SU-DHL-6 (cell line): ENCODE measurements around the gene ZBTB42.

ENCODE experiments used
- H2AFZ ChIP-seq: fragments of 200-600 bp; sonication (generic); 2 replicates; pipeline ENCODE4 v1.6.1; 2014; ENCODE audit warnings: low read depth, mild to moderate bottlenecking, moderate library complexity, mixed read lengths, antibody characterized with exemption, low read length; ENCODE audit not compliant: severe bottlenecking
- H3F3A ChIP-seq: fragments of 200-600 bp; shearing (Covaris generic); 2 replicates; pipeline ENCODE4 v1.6.0; 2016; ENCODE audit warnings: antibody characterized with exemption, mild to moderate bottlenecking; ENCODE audit not compliant: insufficient read depth
- H3K27ac ChIP-seq: fragments of 200-600 bp; sonication (generic); 2 replicates; pipeline ENCODE4 v1.5.1; 2016; ENCODE audit warnings: low read depth, mild to moderate bottlenecking, low read length, moderate library complexity, mixed read lengths
- H3K27me3 ChIP-seq: fragments of 200-600 bp; sonication (generic), shearing (Covaris generic); 2 replicates; pipeline ENCODE4 v1.6.0; 2014; ENCODE audit warnings: mild to moderate bottlenecking, low read length
- H3K36me3 ChIP-seq: fragments of 200-600 bp; sonication (generic); 2 replicates; pipeline ENCODE4 v1.6.1; 2014; ENCODE audit warnings: mild to moderate bottlenecking, low read length, mixed read lengths
- H3K4me2 ChIP-seq: fragments of 300-600, 200-600 bp; shearing (Covaris generic), sonication (generic); 2 replicates; pipeline ENCODE4 v1.6.0; 2014; ENCODE audit warnings: low read length, low read depth, mild to moderate bottlenecking; ENCODE audit not compliant: poor library complexity, severe bottlenecking
- H3K4me3 ChIP-seq: fragments of 200-600 bp; sonication (generic); 2 replicates; pipeline ENCODE4 v1.5.1; 2014; ENCODE audit warnings: antibody characterized with exemption, low read length, mild to moderate bottlenecking, mixed read lengths; ENCODE audit not compliant: insufficient read depth, poor library complexity, severe bottlenecking
- H3K79me2 ChIP-seq: fragments of 200-600 bp; sonication (generic); 2 replicates; pipeline ENCODE4 v1.6.1; 2014; ENCODE audit warnings: mild to moderate bottlenecking, low read length, moderate library complexity; ENCODE audit not compliant: insufficient read depth
- H3K9ac ChIP-seq: fragments of 200-600 bp; sonication (generic); 2 replicates; pipeline ENCODE4 v1.7.0; 2014; ENCODE audit warnings: mild to moderate bottlenecking, low read length
- H3K9me2 ChIP-seq: fragments of 200-600 bp; sonication (generic); replicated peaks from 2 replicates; pipeline ENCODE4 v1.6.1; 2014; ENCODE audit warnings: low read length; ENCODE audit not compliant: insufficient read depth
- H3K9me3 ChIP-seq: fragments of 200-600 bp; sonication (generic); 2 replicates; pipeline ENCODE4 v1.6.1; 2014; ENCODE audit warnings: low read length, mixed read lengths; ENCODE audit not compliant: insufficient read depth
- H4K20me1 ChIP-seq: fragments of 200-600 bp; sonication (generic); 2 replicates; pipeline ENCODE4 v1.6.1; 2014; ENCODE audit warnings: low read depth, mild to moderate bottlenecking, antibody characterized with exemption, low read length, moderate library complexity, mixed read lengths
- EZH2phosphoT487 ChIP-seq: fragments of 200-600 bp; sonication (generic), shearing (Covaris generic); conservative IDR thresholded peaks from 2 replicates; pipeline ENCODE4 v1.6.1; 2018; ENCODE audit warnings: mild to moderate bottlenecking, antibody characterized with exemption, low read length, moderate library complexity, mixed read lengths
- TF ChIP-seq, protein P1 (sequence below): fragments of 200-600 bp; sonication (generic); IDR thresholded peaks from one replicate; pipeline ENCODE4 v1.5.1; 2017; ENCODE audit warnings: antibody characterized with exemption, mild to moderate bottlenecking, low read length, moderate library complexity; ENCODE audit not compliant: insufficient read depth, poor library complexity, severe bottlenecking

ZBTB42 gene

DNA sequence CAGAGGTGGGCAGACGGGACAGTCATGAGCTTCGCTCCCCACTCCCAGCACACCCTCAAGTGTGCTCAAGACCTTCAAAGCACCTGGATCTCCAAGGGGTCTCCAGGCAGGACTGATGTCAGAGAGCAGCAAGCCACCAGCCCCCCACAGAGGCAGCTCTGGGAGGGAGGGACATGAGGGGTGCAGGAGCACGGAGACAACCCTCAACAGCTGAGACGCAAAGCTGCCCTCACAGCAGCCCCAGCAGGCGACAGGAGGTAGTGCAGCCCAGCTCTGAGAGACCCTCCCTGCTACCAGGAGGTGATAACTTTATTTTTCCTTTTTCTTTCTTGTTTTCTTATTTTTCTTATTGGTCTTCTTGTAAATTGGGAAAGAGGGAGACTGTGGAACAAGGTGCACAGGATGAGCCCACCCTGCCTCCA lies 30.0 kb upstream of the ZBTB42 start:
- Histone ChIP-seq H3K36me3 (0 out of 2 replicates have a peak, but pooled peaks cover 9% of the 10 kb centered on the region), H4K20me1 (no peaks in the 10 kb centered on the region), H3K9me2 (no peaks in the 10 kb centered on the region), H3K79me2 (no peaks in the 10 kb centered on the region), H3K4me3 (no peak overlapping the region), H3K27me3 (no peaks in the 10 kb centered on the region), H3K27ac (no peak overlapping the region), H2AFZ (no peak overlapping the region), H3K9me3 (no peaks in the 10 kb centered on the region), H3K4me2 (no peak overlapping the region), H3K9ac (no peak overlapping the region), H3F3A (no peaks in the 10 kb centered on the region)
- TF ChIP-seq EZH2phosphoT487 = no peak
- TF ChIP-seq, protein P1, sequence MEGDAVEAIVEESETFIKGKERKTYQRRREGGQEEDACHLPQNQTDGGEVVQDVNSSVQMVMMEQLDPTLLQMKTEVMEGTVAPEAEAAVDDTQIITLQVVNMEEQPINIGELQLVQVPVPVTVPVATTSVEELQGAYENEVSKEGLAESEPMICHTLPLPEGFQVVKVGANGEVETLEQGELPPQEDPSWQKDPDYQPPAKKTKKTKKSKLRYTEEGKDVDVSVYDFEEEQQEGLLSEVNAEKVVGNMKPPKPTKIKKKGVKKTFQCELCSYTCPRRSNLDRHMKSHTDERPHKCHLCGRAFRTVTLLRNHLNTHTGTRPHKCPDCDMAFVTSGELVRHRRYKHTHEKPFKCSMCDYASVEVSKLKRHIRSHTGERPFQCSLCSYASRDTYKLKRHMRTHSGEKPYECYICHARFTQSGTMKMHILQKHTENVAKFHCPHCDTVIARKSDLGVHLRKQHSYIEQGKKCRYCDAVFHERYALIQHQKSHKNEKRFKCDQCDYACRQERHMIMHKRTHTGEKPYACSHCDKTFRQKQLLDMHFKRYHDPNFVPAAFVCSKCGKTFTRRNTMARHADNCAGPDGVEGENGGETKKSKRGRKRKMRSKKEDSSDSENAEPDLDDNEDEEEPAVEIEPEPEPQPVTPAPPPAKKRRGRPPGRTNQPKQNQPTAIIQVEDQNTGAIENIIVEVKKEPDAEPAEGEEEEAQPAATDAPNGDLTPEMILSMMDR = no peak

DNA sequence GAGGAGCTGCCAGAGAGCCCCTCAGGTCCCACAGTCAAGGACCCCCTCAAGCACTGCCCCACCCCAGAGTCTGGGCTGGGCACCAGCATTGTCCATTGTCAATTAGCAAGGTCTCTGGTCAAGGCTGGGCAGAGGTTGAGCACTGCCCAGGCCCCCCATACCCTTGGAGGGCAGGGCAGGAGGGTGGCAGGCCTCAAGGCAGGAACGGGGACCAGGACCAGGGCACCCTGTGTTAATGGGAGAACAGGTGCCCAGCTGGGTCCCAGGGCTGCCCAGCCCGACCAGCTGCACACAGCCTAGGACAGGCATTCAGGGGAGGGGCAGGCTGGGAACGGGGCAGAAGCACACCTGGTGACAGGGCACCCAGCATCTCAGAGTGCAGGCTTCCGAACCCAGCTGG lies 29.5 kb upstream of the ZBTB42 start:
- no peaks in the 10 kb centered on the region for H3K27me3 ChIP-seq
- no peak overlapping the region for H3K27ac ChIP-seq
- no peaks in the 10 kb centered on the region for H3K79me2 ChIP-seq
- H3K9me2 ChIP-seq = no peaks in the 10 kb centered on the region
- H3K4me3 ChIP-seq = no peak overlapping the region
- H3K36me3 ChIP-seq = 0 out of 2 replicates have a peak, but pooled peaks cover 9% of the 10 kb centered on the region
- no peak overlapping the region for H2AFZ ChIP-seq
- TF ChIP-seq EZH2phosphoT487 = no peak
- TF ChIP-seq, protein P1 = no peak
- H3F3A ChIP-seq = no peaks in the 10 kb centered on the region
- no peaks in the 10 kb centered on the region for H3K9me3 ChIP-seq
- H4K20me1 ChIP-seq = no peaks in the 10 kb centered on the region
- H3K9ac ChIP-seq = no peak overlapping the region
- H3K4me2 ChIP-seq = no peak overlapping the region

DNA sequence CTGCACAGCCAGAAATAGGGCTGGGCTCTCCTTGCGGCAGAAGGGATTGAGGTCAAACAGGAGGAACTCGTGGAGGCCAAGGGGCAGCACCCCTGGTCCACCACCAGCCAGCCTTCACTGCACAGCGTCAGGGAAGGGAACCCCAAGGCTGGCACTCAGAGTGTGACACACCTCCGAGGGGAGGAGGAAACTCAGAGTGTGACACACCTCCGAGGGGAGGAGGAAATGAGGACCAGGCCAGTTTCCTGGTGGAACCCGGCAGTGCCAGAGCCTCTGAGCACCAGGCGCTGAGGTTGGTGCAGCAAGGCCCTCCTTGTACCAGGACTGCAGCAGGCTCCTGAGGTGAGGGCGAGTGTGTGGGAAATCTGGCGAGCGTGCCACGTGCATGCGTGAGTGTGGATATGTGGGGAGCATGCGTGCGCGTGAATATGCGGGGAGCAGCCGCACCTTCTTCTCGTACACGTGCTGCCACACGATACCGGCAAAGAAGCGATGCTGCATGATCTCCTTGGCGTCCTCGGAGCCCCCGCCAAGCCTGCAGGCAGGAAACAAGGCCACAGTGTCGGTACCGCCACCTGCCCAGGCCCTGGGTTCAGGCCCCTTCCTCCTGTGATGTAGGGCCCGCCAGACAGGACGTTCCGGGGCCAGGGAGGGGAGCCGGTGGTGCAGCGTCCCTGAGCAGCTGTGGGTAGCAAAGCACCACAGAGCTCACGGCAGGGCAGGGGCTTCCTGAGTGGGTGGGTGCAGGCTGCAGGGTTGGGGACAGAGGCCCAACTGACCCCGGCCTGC lies 28.8 kb upstream of the ZBTB42 start:
- Histone ChIP-seq H3K36me3 (0 out of 2 replicates have a peak, but pooled peaks cover 9% of the 10 kb centered on the region), H3F3A (no peaks in the 10 kb centered on the region), H4K20me1 (no peaks in the 10 kb centered on the region), H3K4me2 (no peak overlapping the region), H3K9ac (no peak overlapping the region), H2AFZ (no peak overlapping the region), H3K27me3 (no peaks in the 10 kb centered on the region), H3K9me3 (no peaks in the 10 kb centered on the region), H3K79me2 (no peaks in the 10 kb centered on the region), H3K27ac (no peak overlapping the region), H3K9me2 (no peaks in the 10 kb centered on the region), H3K4me3 (no peak overlapping the region)
- no peak for TF ChIP-seq EZH2phosphoT487
- TF ChIP-seq, protein P1 = no peak
